Central memory CD8-positive, alpha-beta T cell (primary cell): ENCODE measurements around the gene PGF.

Source experiments
- ATAC-seq: fragments of 150-1000 bp; cut with Tn5 transposase; replicated peaks from 2 replicates; pipeline ENCODE4 v1.10.0; 2022; ENCODE audit warnings: mild to moderate bottlenecking, moderate FRiP score, moderate number of reproducible peaks; ENCODE audit not compliant: poor library complexity, severe bottlenecking; ENCODE audit errors: extremely low read depth
- DNase-seq, 2 donors: peaks; one replicate each; pipeline ENCODE4 v3.0.0; 2021; ENCODE audit warnings: low spot score in 2 of 2
- H3K27ac Mint-ChIP-seq: one replicate; pipeline ENCODE4 v1.8.0; 2022; ENCODE audit warnings: low read depth, mild to moderate bottlenecking, moderate library complexity, mixed read lengths
- H3K27me3 Mint-ChIP-seq: one replicate; pipeline ENCODE4 v1.8.0; 2022; ENCODE audit warnings: mixed read lengths
- H3K36me3 Mint-ChIP-seq: one replicate; pipeline ENCODE4 v1.8.0; 2022; ENCODE audit warnings: mild to moderate bottlenecking, moderate library complexity, mixed read lengths; ENCODE audit not compliant: insufficient read depth
- H3K4me1 Mint-ChIP-seq: one replicate; pipeline ENCODE4 v1.8.0; 2022; ENCODE audit warnings: mixed read lengths
- H3K4me3 Mint-ChIP-seq: one replicate; pipeline ENCODE4 v1.8.0; 2022; ENCODE audit warnings: mild to moderate bottlenecking, moderate library complexity, mixed read lengths
- H3K9me3 Mint-ChIP-seq: one replicate; pipeline ENCODE4 v1.8.0; 2022; ENCODE audit warnings: mixed read lengths

The PGF gene

GRCh38 chr14:74950795-74951442 lies 4.5 kb downstream of the PGF start:
- no peak for ATAC-seq
- Mint-ChIP-seq H3K4me1 (peaks cover 9% of the 10 kb centered on the region), H3K27me3 (peaks cover 20% of the 10 kb centered on the region), H3K4me3 (no peak overlapping the region), H3K9me3 (no peaks in the 10 kb centered on the region), H3K36me3 (no peaks in the 10 kb centered on the region), H3K27ac (no peak overlapping the region)
- no peak for DNase-seq

GRCh38 chr14:74949859-74950573 lies 5.4 kb downstream of the PGF start:
- no peaks in the 10 kb centered on the region for H3K9me3 Mint-ChIP-seq
- no peak overlapping the region for H3K27ac Mint-ChIP-seq
- peaks cover 9% of the 10 kb centered on the region for H3K4me1 Mint-ChIP-seq
- peaks cover 20% of the 10 kb centered on the region for H3K27me3 Mint-ChIP-seq
- H3K36me3 Mint-ChIP-seq = no peaks in the 10 kb centered on the region
- no peak for ATAC-seq
- no peak overlapping the region for H3K4me3 Mint-ChIP-seq
- no peak for DNase-seq

- H3K4me1 Mint-ChIP-seq = peaks cover 9% of the 10 kb centered on the region
Measured at GRCh38 chr14:74949191-74949601, 6.2 kb downstream of the PGF start.

GRCh38 chr14:74948228-74949175 lies 6.9 kb downstream of the PGF start:
- no peak for DNase-seq
- peaks cover 9% of the 10 kb centered on the region for H3K4me1 Mint-ChIP-seq

More at GRCh38 chr14:74949191-74949601, 6.2 kb downstream of the PGF start:
- H3K27me3 Mint-ChIP-seq = peaks cover 20% of the 10 kb centered on the region
- no peak for DNase-seq
- no peaks in the 10 kb centered on the region for H3K36me3 Mint-ChIP-seq
- no peak for ATAC-seq
- H3K9me3 Mint-ChIP-seq = no peaks in the 10 kb centered on the region
- H3K4me3 Mint-ChIP-seq = no peak overlapping the region
- no peak overlapping the region for H3K27ac Mint-ChIP-seq

GRCh38 chr14:74947353-74948227 lies 7.8 kb downstream of the PGF start:
- H3K27ac Mint-ChIP-seq = no peak overlapping the region
- no peak for ATAC-seq
- H3K9me3 Mint-ChIP-seq = no peaks in the 10 kb centered on the region
- no peaks in the 10 kb centered on the region for H3K36me3 Mint-ChIP-seq
- DNase-seq = no peak
- no peak overlapping the region for H3K4me3 Mint-ChIP-seq
- peaks cover 9% of the 10 kb centered on the region for H3K4me1 Mint-ChIP-seq
- peaks cover 11% of the 10 kb centered on the region for H3K27me3 Mint-ChIP-seq

More at GRCh38 chr14:74948228-74949175, 6.9 kb downstream of the PGF start:
- Mint-ChIP-seq H3K36me3 (no peaks in the 10 kb centered on the region), H3K27ac (no peak overlapping the region), H3K9me3 (no peaks in the 10 kb centered on the region), H3K27me3 (peaks cover 16% of the 10 kb centered on the region), H3K4me3 (no peak overlapping the region)
- ATAC-seq = no peak

GRCh38 chr14:74946659-74947281 lies 8.6 kb downstream of the PGF start:
- Mint-ChIP-seq H3K4me1 (peaks cover 13% of the 10 kb centered on the region), H3K27me3 (peaks cover 11% of the 10 kb centered on the region), H3K36me3 (no peaks in the 10 kb centered on the region), H3K4me3 (no peak overlapping the region), H3K9me3 (no peaks in the 10 kb centered on the region), H3K27ac (peak overlapping the region; percentile 70)
- DNase-seq (no peak), ATAC-seq (no peak)

GRCh38 chr14:74945852-74946658 lies 9.3 kb downstream of the PGF start:
- H3K9me3 Mint-ChIP-seq = no peaks in the 10 kb centered on the region
- H3K27ac Mint-ChIP-seq = peak overlapping the region; percentile 70
- H3K4me3 Mint-ChIP-seq = no peak overlapping the region
- no peaks in the 10 kb centered on the region for H3K36me3 Mint-ChIP-seq
- ATAC-seq = peak; percentile 44
- DNase-seq = peak; percentile 48 to 56
- H3K27me3 Mint-ChIP-seq = peaks cover 11% of the 10 kb centered on the region
- peaks cover 20% of the 10 kb centered on the region for H3K4me1 Mint-ChIP-seq

GRCh38 chr14:74945261-74945851 lies 10.0 kb downstream of the PGF start:
- no peak for ATAC-seq
- no peak overlapping the region for H3K27ac Mint-ChIP-seq
- H3K4me1 Mint-ChIP-seq = peaks cover 21% of the 10 kb centered on the region
- no peaks in the 10 kb centered on the region for H3K36me3 Mint-ChIP-seq
- peaks cover 9% of the 10 kb centered on the region for H3K27me3 Mint-ChIP-seq
- H3K9me3 Mint-ChIP-seq = no peaks in the 10 kb centered on the region
- no peak overlapping the region for H3K4me3 Mint-ChIP-seq
- no peak for DNase-seq

GRCh38 chr14:74942608-74943007 lies 12.8 kb downstream of the PGF start:
- DNase-seq (no peak), ATAC-seq (no peak)
- Mint-ChIP-seq H3K9me3 (no peaks in the 10 kb centered on the region), H3K36me3 (no peaks in the 10 kb centered on the region), H3K27ac (peak overlapping the region; percentile 86), H3K4me3 (peak overlapping the region; percentile 69), H3K27me3 (no peaks in the 10 kb centered on the region), H3K4me1 (peaks cover 27% of the 10 kb centered on the region)

GRCh38 chr14:74942181-74942580 lies 13.2 kb downstream of the PGF start:
- Mint-ChIP-seq H3K36me3 (no peaks in the 10 kb centered on the region), H3K27ac (peak overlapping the region; percentile 86), H3K27me3 (no peaks in the 10 kb centered on the region), H3K4me3 (peak overlapping the region; percentile 69), H3K4me1 (peaks cover 28% of the 10 kb centered on the region), H3K9me3 (no peaks in the 10 kb centered on the region)
- DNase-seq (no peak), ATAC-seq (no peak)

GRCh38 chr14:74941676-74942097 lies 13.7 kb downstream of the PGF start:
- DNase-seq = no peak
- Mint-ChIP-seq H3K4me1 (peaks cover 31% of the 10 kb centered on the region), H3K9me3 (no peaks in the 10 kb centered on the region)

More at GRCh38 chr14:74941676-74942097, 13.7 kb downstream of the PGF start:
- H3K36me3 Mint-ChIP-seq = no peaks in the 10 kb centered on the region
- H3K27ac Mint-ChIP-seq = peak overlapping the region; percentile 86
- no peaks in the 10 kb centered on the region for H3K27me3 Mint-ChIP-seq
- peak overlapping the region; percentile 69 for H3K4me3 Mint-ChIP-seq
- ATAC-seq = peak; percentile 67
